Astrocyte (in vitro differentiated cells and primary cell): ENCODE data around the gene PIGT.

Experiments used
- EZH2 ChIP-seq: IDR thresholded peaks from 2 replicates; pipeline ENCODE4 v1.6.1; 2012; ENCODE audit warnings: mild to moderate bottlenecking, low read length, inconsistent platforms; ENCODE audit not compliant: insufficient read depth
- TF ChIP-seq, protein P1 (sequence below): IDR thresholded peaks from 2 replicates; pipeline ENCODE4 v1.5.1; 2011; ENCODE audit warnings: low read depth, mild to moderate bottlenecking, inconsistent platforms, low read length, moderate library complexity; ENCODE audit not compliant: insufficient read depth

DNA sequence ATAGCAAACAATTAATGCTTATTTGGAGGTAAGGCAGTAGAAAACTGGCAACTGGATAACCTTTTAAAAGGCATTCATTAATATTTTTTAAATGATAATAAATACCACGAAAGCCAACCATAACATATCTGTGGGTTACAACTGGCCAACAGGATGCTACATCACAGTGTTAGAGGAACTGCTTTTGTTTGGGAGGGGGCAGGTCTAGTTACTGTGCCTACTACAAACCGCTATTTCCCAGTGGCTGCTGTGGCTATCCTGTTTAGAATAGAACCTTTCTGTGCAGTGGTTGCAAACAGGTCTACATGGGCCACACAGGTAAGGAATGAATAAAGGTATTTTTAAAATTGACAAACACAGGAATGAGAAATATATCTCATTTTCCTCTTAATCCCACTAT is 976 bp downstream of the PIGT start:
- TF ChIP-seq EZH2 = no peak
- TF ChIP-seq, protein P1, sequence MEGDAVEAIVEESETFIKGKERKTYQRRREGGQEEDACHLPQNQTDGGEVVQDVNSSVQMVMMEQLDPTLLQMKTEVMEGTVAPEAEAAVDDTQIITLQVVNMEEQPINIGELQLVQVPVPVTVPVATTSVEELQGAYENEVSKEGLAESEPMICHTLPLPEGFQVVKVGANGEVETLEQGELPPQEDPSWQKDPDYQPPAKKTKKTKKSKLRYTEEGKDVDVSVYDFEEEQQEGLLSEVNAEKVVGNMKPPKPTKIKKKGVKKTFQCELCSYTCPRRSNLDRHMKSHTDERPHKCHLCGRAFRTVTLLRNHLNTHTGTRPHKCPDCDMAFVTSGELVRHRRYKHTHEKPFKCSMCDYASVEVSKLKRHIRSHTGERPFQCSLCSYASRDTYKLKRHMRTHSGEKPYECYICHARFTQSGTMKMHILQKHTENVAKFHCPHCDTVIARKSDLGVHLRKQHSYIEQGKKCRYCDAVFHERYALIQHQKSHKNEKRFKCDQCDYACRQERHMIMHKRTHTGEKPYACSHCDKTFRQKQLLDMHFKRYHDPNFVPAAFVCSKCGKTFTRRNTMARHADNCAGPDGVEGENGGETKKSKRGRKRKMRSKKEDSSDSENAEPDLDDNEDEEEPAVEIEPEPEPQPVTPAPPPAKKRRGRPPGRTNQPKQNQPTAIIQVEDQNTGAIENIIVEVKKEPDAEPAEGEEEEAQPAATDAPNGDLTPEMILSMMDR = no peak
